Eye (tissue), 1 donor: Measurements from ENCODE around the gene SH3BP2.

Source experiments
- DNase-seq: peaks from one replicate; pipeline ENCODE4 v3.0.0-alpha.2; 2015

Gene SH3BP2

GRCh38 chr4:2887343-2887742, 94.5 kb downstream of the SH3BP2 start:
- no peak for DNase-seq

- no peak for DNase-seq
Measured at GRCh38 chr4:2888886-2889285, 96.0 kb downstream of the SH3BP2 start.
